ENCODE results near the gene OOSP4B.

GRCh38 chr11:59981106-59981770 is 35.7 kb upstream of the OOSP4B start:
- no peak for TF ChIP-seq CTCF (conservative IDR thresholded peaks at IDR 0.05; ENCODE audit: low read depth, low read length)
- TF ChIP-seq EZH2 (IDR thresholded peaks at IDR 0.05; ENCODE audit: borderline replicate concordance, low read depth, low read length, poor library complexity, severe bottlenecking) = no peak

All from A673 (cell line).